ENCODE results near the gene COP1. TPM values are rescaled to one million over a fixed set of nuclear protein-coding genes. Genes with fewer than 3 reads are reported as not detected.

COP1 gene
- total RNA-seq, 4 donors from 2014 or later, result 53.4 to 85.5 (median 68.4) TPM

- Histone ChIP-seq H3K4me1 (no peaks in the 10 kb centered on the region), H3K9me3 (no peaks in the 10 kb centered on the region), H3K27ac (no peak overlapping the region), H3K4me3 (no peak overlapping the region), H3K36me3 (no peaks in the 10 kb centered on the region), H3K27me3 (no peaks in the 10 kb centered on the region)
- TF ChIP-seq POLR2A (IDR thresholded peaks at IDR 0.05), result no peak
- TF ChIP-seq CTCF (IDR thresholded peaks at IDR 0.05), result no peak
- no peak for DNase-seq
- intact Hi-C loops (cut with DNase I; ENCODE audit: low total_unique reads), result no loop called here
These were observed 305.8 kb downstream of the COP1 start for GRCh38 chr1:175901076-175901836.

- Histone ChIP-seq H3K27ac (no peak overlapping the region), H3K36me3 (no peaks in the 10 kb centered on the region), H3K4me3 (no peak overlapping the region), H3K9me3 (no peaks in the 10 kb centered on the region), H3K4me1 (no peaks in the 10 kb centered on the region), H3K27me3 (no peaks in the 10 kb centered on the region)
- TF ChIP-seq POLR2A (IDR thresholded peaks at IDR 0.05), result no peak
- no peak for TF ChIP-seq CTCF (IDR thresholded peaks at IDR 0.05)
- intact Hi-C loops (cut with DNase I; ENCODE audit: low total_unique reads), result no loop called here
- no peak for DNase-seq
These were observed 306.9 kb downstream of the COP1 start for GRCh38 chr1:175900171-175900570.

- intact Hi-C loops (cut with DNase I; ENCODE audit: low total_unique reads), result no loop called here
- H3K27ac ChIP-seq, result no peak overlapping the region
- H3K4me3 ChIP-seq, result no peak overlapping the region
- H3K36me3 ChIP-seq, result no peaks in the 10 kb centered on the region
- TF ChIP-seq CTCF (IDR thresholded peaks at IDR 0.05), result no peak
- TF ChIP-seq POLR2A (IDR thresholded peaks at IDR 0.05), result no peak
- no peaks in the 10 kb centered on the region for H3K4me1 ChIP-seq
- no peak for DNase-seq
- H3K9me3 ChIP-seq, result no peaks in the 10 kb centered on the region
- H3K27me3 ChIP-seq, result no peaks in the 10 kb centered on the region
These were observed 311.1 kb downstream of the COP1 start for GRCh38 chr1:175895966-175896365.

Small RNA genes within 50 kb of the gene (small RNA-seq; reads per million reads assigned to genes)
- gene RF00066 (not detected), gene RNU2-12P (not detected), gene RPS29P5 (not detected), gene SCARNA3 (6.2 reads per million, percentile 87 among the genes with 10 or more reads in this experiment)

Data from uterus (tissue), 4 donors.